ACC112 (cell line): ENCODE data around the gene WDR82.

Source experiments
- H2AFZ ChIP-seq: fragments of 200-600 bp; sonication (generic); one replicate; pipeline ENCODE4 v1.6.0; 2017; ENCODE audit warnings: antibody characterized with exemption, low read length; ENCODE audit not compliant: unreplicated experiment
- H3K27ac ChIP-seq: fragments of 200-600 bp; sonication (generic); 2 replicates; pipeline ENCODE4 v1.5.1; 2014; ENCODE audit warnings: low read depth, mild to moderate bottlenecking, antibody characterized with exemption, low read length, moderate library complexity
- H3K27me3 ChIP-seq: fragments of 200-600 bp; sonication (generic); 2 replicates; pipeline ENCODE4 v1.6.1; 2014; ENCODE audit warnings: mild to moderate bottlenecking, antibody characterized with exemption, low read length, moderate library complexity, mixed read lengths; ENCODE audit not compliant: insufficient read depth
- H3K36me3 ChIP-seq: fragments of 200-600 bp; sonication (generic); 2 replicates; pipeline ENCODE4 v1.6.1; 2016; ENCODE audit warnings: mild to moderate bottlenecking, antibody characterized with exemption, low read length, moderate library complexity, mixed read lengths; ENCODE audit not compliant: insufficient read depth
- H3K4me1 ChIP-seq: fragments of 200-600 bp; sonication (generic); one replicate; pipeline ENCODE4 v1.6.1; 2016; ENCODE audit warnings: low read length, mixed read lengths; ENCODE audit not compliant: insufficient read depth, unreplicated experiment, control insufficient read depth
- H3K4me3 ChIP-seq: fragments of 200-600 bp; sonication (generic); 2 replicates; pipeline ENCODE4 v1.5.1; 2014; ENCODE audit warnings: mild to moderate bottlenecking, low read depth, low read length
- H3K79me2 ChIP-seq: fragments of 200-600 bp; sonication (generic); one replicate; pipeline ENCODE4 v1.6.0; 2016; ENCODE audit warnings: low read length; ENCODE audit not compliant: control insufficient read depth, unreplicated experiment, insufficient read depth

Gene WDR82

GRCh38 chr3:52227117-52227516, 51.3 kb downstream of the WDR82 start:
- Histone ChIP-seq H3K79me2 (no peaks in the 10 kb centered on the region), H3K27me3 (no peaks in the 10 kb centered on the region), H3K4me3 (no peak overlapping the region), H3K27ac (no peak overlapping the region), H3K36me3 (0 out of 2 replicates have a peak, but pooled peaks cover 3% of the 10 kb centered on the region), H3K4me1 (no peaks in the 10 kb centered on the region), H2AFZ (no peak overlapping the region)

- H3K27ac ChIP-seq, result no peak overlapping the region
These were observed 52.1 kb downstream of the WDR82 start for GRCh38 chr3:52226229-52226817.

GRCh38 chr3:52225452-52226228, 52.8 kb downstream of the WDR82 start, which contains the start of gene TLR9:
TLR9 (minus strand) TSS chr3:52225645; CDS start chr3:52225529, 116 bp downstream.
- no peaks in the 10 kb centered on the region for H3K27me3 ChIP-seq
- no peak within 1 kb of the TSS for H3K27ac ChIP-seq
- no peak within 1 kb of the TSS for H2AFZ ChIP-seq
- H3K79me2 ChIP-seq, result no peaks in the 10 kb centered on the region
- H3K4me3 ChIP-seq, result no peak within 1 kb of the TSS
- H3K36me3 ChIP-seq, result 0 out of 2 replicates have a peak, but pooled peaks cover 3% of the 10 kb centered on the region
- no peaks in the 10 kb centered on the region for H3K4me1 ChIP-seq

More at GRCh38 chr3:52226229-52226817, 52.1 kb downstream of the WDR82 start:
- no peaks in the 10 kb centered on the region for H3K27me3 ChIP-seq
- H3K4me1 ChIP-seq, result no peaks in the 10 kb centered on the region
- H2AFZ ChIP-seq, result no peak overlapping the region
- H3K79me2 ChIP-seq, result no peaks in the 10 kb centered on the region
- no peak overlapping the region for H3K4me3 ChIP-seq
- 0 out of 2 replicates have a peak, but pooled peaks cover 3% of the 10 kb centered on the region for H3K36me3 ChIP-seq

GRCh38 chr3:52223449-52224408, 54.7 kb downstream of the WDR82 start:
- Histone ChIP-seq H3K4me1 (no peaks in the 10 kb centered on the region), H2AFZ (no peak overlapping the region), H3K79me2 (no peaks in the 10 kb centered on the region), H3K27ac (no peak overlapping the region), H3K4me3 (no peak overlapping the region), H3K36me3 (no peaks in the 10 kb centered on the region), H3K27me3 (no peaks in the 10 kb centered on the region)

GRCh38 chr3:52222319-52223221, 55.9 kb downstream of the WDR82 start:
- H3K4me1 ChIP-seq, result peaks cover under 1% of the 10 kb centered on the region
- H3K4me3 ChIP-seq, result no peak overlapping the region
- H3K79me2 ChIP-seq, result no peaks in the 10 kb centered on the region
- no peak overlapping the region for H3K27ac ChIP-seq
- H3K27me3 ChIP-seq, result no peaks in the 10 kb centered on the region
- H3K36me3 ChIP-seq, result no peaks in the 10 kb centered on the region
- no peak overlapping the region for H2AFZ ChIP-seq

GRCh38 chr3:52221563-52222318, 56.7 kb downstream of the WDR82 start:
- H3K27ac ChIP-seq, result no peak overlapping the region
- H3K79me2 ChIP-seq, result no peaks in the 10 kb centered on the region
- peaks cover 9% of the 10 kb centered on the region for H3K4me1 ChIP-seq
- no peaks in the 10 kb centered on the region for H3K27me3 ChIP-seq
- no peak overlapping the region for H2AFZ ChIP-seq
- no peak overlapping the region for H3K4me3 ChIP-seq
- no peaks in the 10 kb centered on the region for H3K36me3 ChIP-seq

GRCh38 chr3:52221141-52221562, 57.3 kb downstream of the WDR82 start:
- no peak overlapping the region for H2AFZ ChIP-seq
- peaks cover 13% of the 10 kb centered on the region for H3K4me1 ChIP-seq
- no peak overlapping the region for H3K4me3 ChIP-seq
- H3K27ac ChIP-seq, result no peak overlapping the region
- no peaks in the 10 kb centered on the region for H3K27me3 ChIP-seq
- no peaks in the 10 kb centered on the region for H3K36me3 ChIP-seq
- H3K79me2 ChIP-seq, result no peaks in the 10 kb centered on the region

- Histone ChIP-seq H3K36me3 (no peaks in the 10 kb centered on the region), H3K4me3 (no peak overlapping the region), H3K27me3 (no peaks in the 10 kb centered on the region), H3K4me1 (peaks cover 13% of the 10 kb centered on the region), H2AFZ (no peak overlapping the region), H3K27ac (no peak overlapping the region), H3K79me2 (no peaks in the 10 kb centered on the region)
These were observed 57.9 kb downstream of the WDR82 start for GRCh38 chr3:52220380-52221026.
